Endothelial cell of umbilical vein (primary cell): ENCODE measurements around the gene C3orf70. TPM values are rescaled to one million over a fixed set of nuclear protein-coding genes. Genes with fewer than 3 reads are reported as not detected.

Experiments
- BruUV-seq: library from RNA; stranded (reverse); fragments of 400-500 nt; replicated peaks from 2 replicates; lab custom pipeline; 2021; lab: Mats Ljungman, UMichigan
- CTCF ChIA-PET: fragments of 300-600, 350-600 bp; sonication (Branson Sonifier 250); formaldehyde crosslinking; loops from one replicate; lab custom pipeline; 2021; ENCODE audit warnings: antibody characterized with exemption, inconsistent platforms; lab: Charles Lee
- POLR2A ChIA-PET: fragments of 300-600, 350-600 bp; sonication (Branson Sonifier 250); formaldehyde crosslinking; loops from one replicate; lab custom pipeline; 2021; ENCODE audit warnings: antibody characterized with exemption, inconsistent platforms; lab: Charles Lee
- DNase-seq: peaks from one replicate; pipeline ENCODE4 v3.0.0-alpha.2; 2011; ENCODE audit warnings: low read depth, low spot score
- FAIRE-seq: peaks from 2 replicates; lab custom pipeline; 2011; peaks lifted over from hg19 to GRCh38; lab: Jason Lieb, UNC
- H2AFZ ChIP-seq: 2 replicates; pipeline ENCODE4 v1.6.0; 2012; ENCODE audit warnings: low read depth, low read length, control low read depth, inconsistent platforms
- H3K27ac ChIP-seq: 2 replicates; pipeline ENCODE4 v1.5.1; 2011; ENCODE audit warnings: low read depth, mild to moderate bottlenecking, control low read depth, low read length, moderate library complexity; ENCODE audit not compliant: insufficient read depth
- H3K27me3 ChIP-seq, 2 experiments: 2 replicates each; pipeline versions ENCODE4 v1.6.0 to v1.6.1; 2011; ENCODE audit warnings: low read length in 2 of 2, mixed read lengths in 1 of 2; ENCODE audit not compliant: control insufficient read depth in 2 of 2, insufficient read depth in 2 of 2
- H3K36me3 ChIP-seq, 2 experiments: 2 replicates in 1 of 2; 3 replicates in 1 of 2; pipeline ENCODE4 v1.5.1; 2011; ENCODE audit warnings: low read length in 2 of 2, mild to moderate bottlenecking in 1 of 2, moderate library complexity in 1 of 2; ENCODE audit not compliant: control insufficient read depth in 2 of 2, insufficient read depth in 2 of 2; ENCODE audit errors: extremely low read depth in 1 of 2
- H3K4me1 ChIP-seq: 3 replicates; pipeline ENCODE4 v1.5.1; 2011; ENCODE audit warnings: mild to moderate bottlenecking, low read length; ENCODE audit not compliant: control insufficient read depth, insufficient read depth; ENCODE audit errors: extremely low read depth
- H3K4me2 ChIP-seq: 2 replicates; pipeline ENCODE4 v1.6.1; 2011; ENCODE audit warnings: low read length, control low read depth, mixed read lengths; ENCODE audit not compliant: insufficient read depth
- H3K4me3 ChIP-seq, 3 experiments: fragments of 200-600 bp in 1 of 3; sonication (generic), shearing (Covaris generic) in 1 of 3; replicated peaks in 1 of 3; 2 replicates each; pipeline ENCODE4 v1.5.1; 2011 to 2016; ENCODE audit warnings: control low read depth in 3 of 3, low read length in 3 of 3, mild to moderate bottlenecking in 2 of 3, inconsistent platforms in 1 of 3, low read depth in 1 of 3, moderate library complexity in 1 of 3; ENCODE audit not compliant: insufficient read depth in 1 of 3
- H3K79me2 ChIP-seq: 2 replicates; pipeline ENCODE4 v1.6.0; 2012; ENCODE audit warnings: low read length, inconsistent platforms; ENCODE audit not compliant: control insufficient read depth, insufficient read depth
- H3K9ac ChIP-seq: replicated peaks from 2 replicates; pipeline ENCODE3; 2011; ENCODE audit warnings: low read length, control low read depth; ENCODE audit not compliant: insufficient read depth; ENCODE audit errors: extremely low read depth
- H3K9me1 ChIP-seq: replicated peaks from 3 replicates; pipeline ENCODE4 v1.6.0; 2011; ENCODE audit warnings: mild to moderate bottlenecking, low read length; ENCODE audit not compliant: control insufficient read depth, insufficient read depth; ENCODE audit errors: extremely low read depth
- H3K9me3 ChIP-seq: replicated peaks from 2 replicates; pipeline ENCODE4 v1.5.1; 2012; ENCODE audit warnings: low read length, inconsistent platforms; ENCODE audit not compliant: control insufficient read depth, insufficient read depth
- H4K20me1 ChIP-seq: replicated peaks from 2 replicates; pipeline ENCODE3; 2011; ENCODE audit warnings: mild to moderate bottlenecking, low read length; ENCODE audit not compliant: control insufficient read depth, insufficient read depth; ENCODE audit errors: extremely low read depth
- EZH2 ChIP-seq: IDR thresholded peaks from 2 replicates; pipeline ENCODE4 v1.6.1; 2012; ENCODE audit warnings: borderline replicate concordance, low read depth, mild to moderate bottlenecking, moderate library complexity, low read length, inconsistent platforms; ENCODE audit not compliant: severe bottlenecking
- FOS ChIP-seq: IDR thresholded peaks from 2 replicates; pipeline ENCODE4 v1.6.1; 2011; ENCODE audit warnings: mild to moderate bottlenecking, low read length, moderate library complexity, borderline replicate concordance; ENCODE audit not compliant: insufficient read depth
- GATA2 ChIP-seq: IDR thresholded peaks from 2 replicates; pipeline ENCODE4 v1.7.0; 2011; ENCODE audit warnings: low read depth, mild to moderate bottlenecking, moderate library complexity, mixed read lengths, low read length; ENCODE audit not compliant: insufficient read length, insufficient read depth
- JUN ChIP-seq: IDR thresholded peaks from 2 replicates; pipeline ENCODE4 v1.6.1; 2011; ENCODE audit warnings: borderline replicate concordance, low read depth; ENCODE audit not compliant: insufficient read length, insufficient read depth
- MYC ChIP-seq: IDR thresholded peaks from one replicate; pipeline ENCODE4 v1.6.1; 2011; ENCODE audit warnings: mild to moderate bottlenecking, low read depth, low read length
- POLR2A ChIP-seq: IDR thresholded peaks from 2 replicates; pipeline ENCODE4 v1.6.1; 2012; ENCODE audit warnings: low read depth, mild to moderate bottlenecking, control low read depth, low read length
- POLR2AphosphoS5 ChIP-seq: IDR thresholded peaks from 2 replicates; pipeline ENCODE4 v1.6.1; 2012; ENCODE audit warnings: low read depth, mild to moderate bottlenecking, control low read depth, low read length, moderate library complexity; ENCODE audit not compliant: insufficient read depth
- dilution Hi-C: fragments of 300-500 bp; cut with MboI; formaldehyde crosslinking; loops from one replicate; pipeline ENCODE4 v1.15.0; 2019; ENCODE audit warnings: low sequenced_read_pairs; ENCODE audit not compliant: extremely low pct_ligation_motif_present
- intact Hi-C: fragments of 100-400 bp; cut with micrococcal nuclease; formaldehyde crosslinking; loops from one replicate; pipeline ENCODE4 v1.10.0; 2022
- polyA plus RNA-seq, 4 experiments: library from polyadenylated mRNA; depleted of rRNA in 3 of 4; stranded (reverse) in 3 of 4; unstranded in 1 of 4; fragments of >200 nt; gene quantifications; 2 replicates each; pipeline versions ENCODE4 v1.2.1 to v1.2.3, GENCODE V29; 2011 to 2012; ENCODE audit warnings: missing spikeins in 1 of 4
- total RNA-seq: library from RNA; stranded (reverse); gene quantifications from 2 replicates; pipeline ENCODE4 v1.2.3, GENCODE V29; 2021
- TF ChIP-seq, protein P1 (sequence below): IDR thresholded peaks from 2 replicates; pipeline ENCODE4 v1.6.1; 2011; ENCODE audit not compliant: insufficient read depth, insufficient read length
- TF ChIP-seq, protein P2 (sequence below), 2 donors: IDR thresholded peaks; 1 replicate in 1 of 2; 2 replicates in 1 of 2; pipeline ENCODE4 v1.5.1; 2011; ENCODE audit warnings: low read length in 2 of 2, mild to moderate bottlenecking in 2 of 2, moderate library complexity in 2 of 2, control low read depth in 1 of 2, inconsistent platforms in 1 of 2, low read depth in 1 of 2; ENCODE audit not compliant: insufficient read depth in 1 of 2; ENCODE audit errors: extremely low read depth in 1 of 2

The C3orf70 gene
- total and polyA plus RNA-seq, 2 donors (not counting 3 experiments of a cell fraction or from before 2014, with no cell fraction given) = 0.08 to 0.20 TPM

DNA sequence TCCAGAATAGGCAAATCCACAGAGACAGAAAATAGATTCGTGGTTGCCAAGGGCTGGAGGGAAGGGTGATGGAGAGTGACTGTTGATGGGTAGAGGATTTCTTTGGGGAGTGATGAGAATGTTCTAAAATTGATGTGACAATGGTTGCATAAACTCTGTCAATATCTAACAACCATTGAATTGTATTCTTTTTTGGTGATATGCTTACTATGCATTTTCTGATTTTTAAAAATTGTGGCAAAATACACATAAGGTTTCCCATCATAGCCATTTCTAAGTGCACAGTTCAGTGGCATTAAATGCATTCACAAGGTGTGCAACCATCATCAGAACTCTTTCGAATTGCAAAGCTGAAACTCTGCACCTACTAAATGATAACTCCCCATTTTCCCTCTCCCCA is 44.2 kb upstream of the C3orf70 start:
- no peaks in the 10 kb centered on the region for H4K20me1 ChIP-seq
- intact Hi-C loops (no loop called here), dilution Hi-C loops (loop anchor here (25.0 kb wide), 1 partner anchor 335 kb away; no protein-coding TSS in a partner anchor)
- POLR2A ChIA-PET = no interaction called here
- H3K4me3 ChIP-seq = no peak overlapping the region
- H2AFZ ChIP-seq = no peak overlapping the region
- H3K4me1 ChIP-seq = no peaks in the 10 kb centered on the region
- no TSS peak for BruUV-seq
- H3K27me3 ChIP-seq = no peaks in the 10 kb centered on the region
- H3K9me3 ChIP-seq = no peaks in the 10 kb centered on the region
- DNase-seq (no peak), FAIRE-seq (no peak)
- TF ChIP-seq POLR2AphosphoS5 (no peak), POLR2A (no peak), JUN (no peak), MYC (no peak), GATA2 (no peak), EZH2 (no peak), FOS (no peak)
- TF ChIP-seq, protein P1, sequence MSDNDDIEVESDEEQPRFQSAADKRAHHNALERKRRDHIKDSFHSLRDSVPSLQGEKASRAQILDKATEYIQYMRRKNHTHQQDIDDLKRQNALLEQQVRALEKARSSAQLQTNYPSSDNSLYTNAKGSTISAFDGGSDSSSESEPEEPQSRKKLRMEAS = no peak
- TF ChIP-seq, protein P2, sequence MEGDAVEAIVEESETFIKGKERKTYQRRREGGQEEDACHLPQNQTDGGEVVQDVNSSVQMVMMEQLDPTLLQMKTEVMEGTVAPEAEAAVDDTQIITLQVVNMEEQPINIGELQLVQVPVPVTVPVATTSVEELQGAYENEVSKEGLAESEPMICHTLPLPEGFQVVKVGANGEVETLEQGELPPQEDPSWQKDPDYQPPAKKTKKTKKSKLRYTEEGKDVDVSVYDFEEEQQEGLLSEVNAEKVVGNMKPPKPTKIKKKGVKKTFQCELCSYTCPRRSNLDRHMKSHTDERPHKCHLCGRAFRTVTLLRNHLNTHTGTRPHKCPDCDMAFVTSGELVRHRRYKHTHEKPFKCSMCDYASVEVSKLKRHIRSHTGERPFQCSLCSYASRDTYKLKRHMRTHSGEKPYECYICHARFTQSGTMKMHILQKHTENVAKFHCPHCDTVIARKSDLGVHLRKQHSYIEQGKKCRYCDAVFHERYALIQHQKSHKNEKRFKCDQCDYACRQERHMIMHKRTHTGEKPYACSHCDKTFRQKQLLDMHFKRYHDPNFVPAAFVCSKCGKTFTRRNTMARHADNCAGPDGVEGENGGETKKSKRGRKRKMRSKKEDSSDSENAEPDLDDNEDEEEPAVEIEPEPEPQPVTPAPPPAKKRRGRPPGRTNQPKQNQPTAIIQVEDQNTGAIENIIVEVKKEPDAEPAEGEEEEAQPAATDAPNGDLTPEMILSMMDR (IDR thresholded peaks at IDR 0.05; ENCODE audit: extremely low read depth in 1 of 2, insufficient read depth in 1 of 2, low read depth in 1 of 2, low read length in 2 of 2) = no peak
- H3K9me1 ChIP-seq = no peaks in the 10 kb centered on the region
- CTCF ChIA-PET = no interaction called here
- no peak overlapping the region for H3K9ac ChIP-seq
- no peak overlapping the region for H3K27ac ChIP-seq
- H3K4me2 ChIP-seq = no peak overlapping the region
- H3K79me2 ChIP-seq = no peaks in the 10 kb centered on the region
- no peaks in the 10 kb centered on the region for H3K36me3 ChIP-seq
